ENCODE results near the gene RFX8. TPM values are rescaled to one million over a fixed set of nuclear protein-coding genes. Genes with fewer than 3 reads are reported as not detected.

The RFX8 gene
- total RNA-seq, 2 donors from 2014 or later: 0.97 TPM; not detected in 1

DNA sequence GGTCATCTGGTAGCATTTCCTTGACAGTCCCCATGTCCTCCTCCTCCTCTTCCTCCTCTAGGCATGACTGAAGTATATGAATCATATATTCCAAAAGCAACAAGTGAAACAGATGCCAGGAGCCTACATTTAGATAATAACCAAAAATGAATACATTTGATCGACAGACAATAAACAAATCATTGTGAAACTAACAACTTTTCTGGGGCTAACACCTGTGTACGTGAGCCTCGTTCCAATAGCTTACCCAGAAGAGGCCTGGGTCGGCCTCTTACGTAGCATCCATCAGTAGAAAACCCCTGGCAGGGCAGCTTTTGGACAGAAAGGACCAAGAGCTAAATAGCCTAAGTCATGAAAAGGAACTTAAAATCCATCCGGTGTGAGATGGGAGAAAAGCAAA lies 72.3 kb downstream of the RFX8 start:
- TF ChIP-seq POLR2AphosphoS5 (IDR thresholded peaks at IDR 0.05) (no peak), POLR2A (IDR thresholded peaks at IDR 0.05) (no peak)
- TF ChIP-seq, protein P1, sequence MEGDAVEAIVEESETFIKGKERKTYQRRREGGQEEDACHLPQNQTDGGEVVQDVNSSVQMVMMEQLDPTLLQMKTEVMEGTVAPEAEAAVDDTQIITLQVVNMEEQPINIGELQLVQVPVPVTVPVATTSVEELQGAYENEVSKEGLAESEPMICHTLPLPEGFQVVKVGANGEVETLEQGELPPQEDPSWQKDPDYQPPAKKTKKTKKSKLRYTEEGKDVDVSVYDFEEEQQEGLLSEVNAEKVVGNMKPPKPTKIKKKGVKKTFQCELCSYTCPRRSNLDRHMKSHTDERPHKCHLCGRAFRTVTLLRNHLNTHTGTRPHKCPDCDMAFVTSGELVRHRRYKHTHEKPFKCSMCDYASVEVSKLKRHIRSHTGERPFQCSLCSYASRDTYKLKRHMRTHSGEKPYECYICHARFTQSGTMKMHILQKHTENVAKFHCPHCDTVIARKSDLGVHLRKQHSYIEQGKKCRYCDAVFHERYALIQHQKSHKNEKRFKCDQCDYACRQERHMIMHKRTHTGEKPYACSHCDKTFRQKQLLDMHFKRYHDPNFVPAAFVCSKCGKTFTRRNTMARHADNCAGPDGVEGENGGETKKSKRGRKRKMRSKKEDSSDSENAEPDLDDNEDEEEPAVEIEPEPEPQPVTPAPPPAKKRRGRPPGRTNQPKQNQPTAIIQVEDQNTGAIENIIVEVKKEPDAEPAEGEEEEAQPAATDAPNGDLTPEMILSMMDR (IDR thresholded peaks at IDR 0.05): no peak
- DNase-seq (ENCODE audit: low spot score): no peak
- Histone ChIP-seq H3K36me3 (no peaks in the 10 kb centered on the region), H3K4me1 (replicated peaks) (no peaks in the 10 kb centered on the region), H3K27ac (no peak overlapping the region), H3K27me3 (replicated peaks; ENCODE audit: insufficient read depth) (no peaks in the 10 kb centered on the region), H3K9me3 (no peaks in the 10 kb centered on the region), H3K4me3 (no peak overlapping the region)
- WGBS: over 99% methylated on average over 6 of the region's 6 CpGs
- intact Hi-C loops (cut with DNase I): no loop called here

- intact Hi-C loops (cut with DNase I): no loop called here
- 77% methylated on average over 5 of the region's 5 CpGs for WGBS
- no peak overlapping the region for H3K4me3 ChIP-seq
- no peak for DNase-seq (ENCODE audit: low spot score)
- H3K36me3 ChIP-seq: no peaks in the 10 kb centered on the region
- H3K4me1 ChIP-seq (replicated peaks): no peaks in the 10 kb centered on the region
- no peaks in the 10 kb centered on the region for H3K27me3 ChIP-seq (replicated peaks; ENCODE audit: insufficient read depth)
- H3K9me3 ChIP-seq: no peaks in the 10 kb centered on the region
- TF ChIP-seq, protein P1 (IDR thresholded peaks at IDR 0.05): no peak
- TF ChIP-seq POLR2AphosphoS5 (IDR thresholded peaks at IDR 0.05) (no peak), POLR2A (IDR thresholded peaks at IDR 0.05) (no peak)
- H3K27ac ChIP-seq: no peak overlapping the region
Observed at GRCh38 chr2:101401906-101402305, 73.0 kb downstream of the RFX8 start.

- Histone ChIP-seq H3K36me3 (no peaks in the 10 kb centered on the region), H3K27me3 (replicated peaks; ENCODE audit: insufficient read depth) (no peaks in the 10 kb centered on the region), H3K4me1 (replicated peaks) (no peaks in the 10 kb centered on the region), H3K27ac (no peak overlapping the region), H3K4me3 (no peak overlapping the region), H3K9me3 (no peaks in the 10 kb centered on the region)
- TF ChIP-seq POLR2AphosphoS5 (IDR thresholded peaks at IDR 0.05) (no peak), POLR2A (IDR thresholded peaks at IDR 0.05) (no peak)
- TF ChIP-seq, protein P1 (IDR thresholded peaks at IDR 0.05): no peak
- no peak for DNase-seq (ENCODE audit: low spot score)
- WGBS: 91% methylated on average over 8 of the region's 8 CpGs
- intact Hi-C loops (cut with DNase I): no loop called here
Observed at GRCh38 chr2:101401326-101401665, 73.6 kb downstream of the RFX8 start.

- Histone ChIP-seq H3K4me1 (replicated peaks) (no peaks in the 10 kb centered on the region), H3K27ac (no peak overlapping the region), H3K4me3 (no peak overlapping the region), H3K27me3 (replicated peaks; ENCODE audit: insufficient read depth) (no peaks in the 10 kb centered on the region), H3K36me3 (no peaks in the 10 kb centered on the region), H3K9me3 (no peaks in the 10 kb centered on the region)
- DNase-seq (ENCODE audit: low spot score): no peak
- TF ChIP-seq, protein P1 (IDR thresholded peaks at IDR 0.05): no peak
- intact Hi-C loops (cut with DNase I): no loop called here
- WGBS: 75% methylated on average over 18 of the region's 18 CpGs
Observed at GRCh38 chr2:101400506-101401325, 74.2 kb downstream of the RFX8 start.

DNA sequence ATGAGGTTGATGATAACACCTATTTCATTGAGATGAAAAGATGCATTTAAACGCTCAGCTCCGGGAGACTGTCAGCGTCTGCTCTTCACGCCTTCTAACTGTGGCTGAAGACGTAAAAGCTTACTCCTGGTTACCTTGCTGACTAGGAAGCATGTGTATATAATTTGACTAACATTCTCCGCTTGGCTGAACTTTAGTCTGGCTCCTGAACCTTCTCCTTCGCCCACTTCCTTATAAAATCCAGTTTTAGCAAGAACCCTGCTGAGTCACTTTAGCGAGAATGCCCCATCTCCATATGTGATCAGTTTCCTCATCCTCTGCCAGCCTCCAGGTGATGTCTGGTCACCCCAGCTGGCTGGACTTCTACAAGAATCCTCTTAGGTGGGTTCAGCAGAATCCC lies 74.9 kb downstream of the RFX8 start:
- Histone ChIP-seq H3K9me3 (no peaks in the 10 kb centered on the region), H3K4me1 (replicated peaks) (no peaks in the 10 kb centered on the region), H3K36me3 (no peaks in the 10 kb centered on the region), H3K27ac (no peak overlapping the region), H3K4me3 (no peak overlapping the region), H3K27me3 (replicated peaks; ENCODE audit: insufficient read depth) (no peaks in the 10 kb centered on the region)
- DNase-seq (ENCODE audit: low spot score): no peak
- WGBS: 85% methylated on average over 8 of the region's 8 CpGs
- intact Hi-C loops (cut with DNase I): no loop called here
- no peak for TF ChIP-seq POLR2A (IDR thresholded peaks at IDR 0.05)
